Right lung (tissue), 5 donors: ENCODE measurements around the gene ELFN1. TPM values are rescaled to one million over a fixed set of nuclear protein-coding genes. Genes with fewer than 3 reads are reported as not detected.

Experiments
- DNase-seq, 2 donors: peaks; one replicate each; pipeline ENCODE4 v3.0.0-alpha.2; 2013
- polyA plus RNA-seq, 5 donors: library from polyadenylated mRNA; unstranded; fragments of 120-200 nt; gene quantifications; one replicate each; pipeline versions ENCODE4 v1.2.1 to v1.2.3, GENCODE V29; 2013; ENCODE audit warnings: inconsistent platforms in 1 of 5, low replicate concordance in 1 of 5; ENCODE audit not compliant: insufficient read length in 5 of 5, insufficient read depth in 1 of 5

The ELFN1 gene
- polyA plus RNA-seq, 5 donors = 1.6 to 4.3 (median 2.7) TPM

- DNase-seq = no peak
These were observed 28.3 kb upstream of the ELFN1 start for GRCh38 chr7:1641661-1642260.

GRCh38 chr7:1642291-1642731 is 27.8 kb upstream of the ELFN1 start:
- DNase-seq = no peak

GRCh38 chr7:1643270-1644092 is 26.6 kb upstream of the ELFN1 start:
- no peak for DNase-seq

- no peak for DNase-seq
These were observed 25.6 kb upstream of the ELFN1 start for GRCh38 chr7:1644341-1645070.

GRCh38 chr7:1645071-1645409 is 25.0 kb upstream of the ELFN1 start:
- no peak for DNase-seq

- no peak for DNase-seq
These were observed 24.6 kb upstream of the ELFN1 start for GRCh38 chr7:1645476-1645875.

- DNase-seq = no peak
These were observed 23.7 kb upstream of the ELFN1 start for GRCh38 chr7:1646391-1646790.

- DNase-seq = no peak
These were observed 22.9 kb upstream of the ELFN1 start for GRCh38 chr7:1646957-1647891.

GRCh38 chr7:1647961-1648672 is 22.0 kb upstream of the ELFN1 start:
- DNase-seq = no peak

GRCh38 chr7:1649751-1650326 is 20.2 kb upstream of the ELFN1 start:
- DNase-seq = no peak

GRCh38 chr7:1650363-1651030 is 19.6 kb upstream of the ELFN1 start:
- DNase-seq = no peak

- no peak for DNase-seq
These were observed 19.0 kb upstream of the ELFN1 start for GRCh38 chr7:1651031-1651446.

- DNase-seq = no peak
These were observed 18.2 kb upstream of the ELFN1 start for GRCh38 chr7:1651891-1652290.

- no peak for DNase-seq
These were observed 16.6 kb upstream of the ELFN1 start for GRCh38 chr7:1653500-1653899.

- DNase-seq = no peak
These were observed 16.0 kb upstream of the ELFN1 start for GRCh38 chr7:1654111-1654510.

GRCh38 chr7:1654738-1655475 is 15.2 kb upstream of the ELFN1 start:
- no peak for DNase-seq

GRCh38 chr7:1659696-1660095 is 10.4 kb upstream of the ELFN1 start:
- no peak for DNase-seq

- no peak for DNase-seq
These were observed 8.6 kb upstream of the ELFN1 start for GRCh38 chr7:1661461-1661860.

- no peak for DNase-seq
These were observed 8.0 kb upstream of the ELFN1 start for GRCh38 chr7:1662101-1662500.
